Glomerular visceral epithelial cell (primary cell): ENCODE measurements around the gene COBLL1.

Experiments
- DNase-seq: peaks from one replicate; pipeline ENCODE4 v3.0.0-alpha.2; 2016; ENCODE audit errors: extremely low spot score

Gene COBLL1

DNA sequence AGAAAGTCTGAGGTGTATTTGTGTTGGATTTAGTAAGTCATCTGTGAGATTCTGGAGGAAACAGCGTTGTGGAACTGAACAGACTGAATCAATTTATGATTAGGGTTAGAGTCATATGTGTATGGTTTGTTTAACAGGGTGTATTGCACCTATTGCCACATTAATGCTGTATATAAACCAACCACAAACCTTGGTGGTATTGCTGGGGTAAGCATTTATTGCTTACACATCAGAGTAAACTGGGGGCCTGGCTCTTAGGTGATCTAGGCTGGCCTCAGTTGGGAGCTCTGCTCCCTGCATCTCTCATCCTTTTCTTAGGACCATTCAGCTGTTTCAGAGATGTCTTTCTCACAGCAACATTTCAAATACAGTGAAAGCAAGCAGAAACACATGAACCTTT lies 160.6 kb downstream of the COBLL1 start:
- DNase-seq, result no peak

- DNase-seq, result no peak
Measured at GRCh38 chr2:164678631-164679149, 162.9 kb downstream of the COBLL1 start.

- DNase-seq, result no peak
Measured at GRCh38 chr2:164677733-164678132, 163.9 kb downstream of the COBLL1 start.

DNA sequence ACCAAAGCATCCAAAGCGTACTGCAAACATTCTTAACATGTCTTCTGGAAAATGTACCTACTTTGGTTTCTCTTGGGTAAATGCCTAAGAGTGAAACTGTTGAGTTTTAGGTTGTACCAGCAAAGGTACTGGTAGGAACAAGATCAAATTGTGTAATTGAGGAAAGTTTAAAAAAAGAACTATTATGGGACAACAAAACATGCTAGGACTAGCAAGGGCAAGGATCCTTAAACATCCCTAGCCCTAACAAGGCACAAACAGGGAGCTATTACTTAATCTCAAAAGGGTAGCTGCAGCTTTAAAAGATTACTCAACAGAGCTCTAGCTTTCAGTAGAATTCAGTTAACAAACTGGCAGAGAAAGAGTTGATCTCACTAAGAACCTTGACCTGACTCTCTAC lies 164.4 kb downstream of the COBLL1 start:
- DNase-seq, result no peak

- no peak for DNase-seq
Measured at GRCh38 chr2:164675687-164676086, 165.9 kb downstream of the COBLL1 start.

GRCh38 chr2:164675027-164675426 lies 166.6 kb downstream of the COBLL1 start:
- no peak for DNase-seq

GRCh38 chr2:164671664-164672396 lies 169.8 kb downstream of the COBLL1 start:
- no peak for DNase-seq

DNA sequence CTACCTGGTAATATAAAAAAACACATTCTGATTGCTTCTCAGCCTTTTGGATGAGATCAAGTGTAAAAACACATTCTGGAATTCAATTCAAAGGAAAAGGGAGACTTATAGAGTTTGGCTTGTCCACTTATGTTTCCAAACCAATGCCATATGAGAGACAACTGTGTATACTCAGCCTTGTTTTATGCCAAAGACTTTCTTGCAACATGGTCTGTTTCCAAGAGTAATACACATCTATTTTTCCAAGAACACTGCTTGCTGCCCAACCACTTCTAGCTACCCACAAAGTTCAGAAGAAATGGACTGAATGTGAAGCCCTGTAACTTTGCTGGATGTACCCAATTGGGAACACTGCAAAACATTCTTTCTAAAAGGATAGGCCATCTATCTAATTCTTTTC lies 172.3 kb downstream of the COBLL1 start:
- no peak for DNase-seq

DNA sequence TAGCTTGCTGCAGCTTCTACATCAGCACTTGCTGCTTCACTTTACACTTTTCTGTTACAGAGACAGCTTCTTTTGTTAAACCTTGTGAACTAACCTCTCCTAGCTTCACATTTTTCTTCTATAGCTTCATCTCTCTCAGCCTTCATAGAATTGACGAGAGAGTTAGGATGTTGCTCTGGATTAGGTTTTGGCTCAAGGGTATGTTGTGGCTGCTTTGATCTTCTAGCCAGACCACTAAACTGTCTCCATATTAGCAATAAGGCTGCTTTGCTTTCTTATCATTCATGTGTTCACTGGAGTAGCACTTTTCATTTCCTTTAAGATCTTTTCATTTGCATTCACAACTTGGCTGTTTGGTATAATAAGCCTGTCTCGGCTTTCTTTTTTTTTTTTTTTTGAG lies 174.1 kb downstream of the COBLL1 start:
- no peak for DNase-seq

DNA sequence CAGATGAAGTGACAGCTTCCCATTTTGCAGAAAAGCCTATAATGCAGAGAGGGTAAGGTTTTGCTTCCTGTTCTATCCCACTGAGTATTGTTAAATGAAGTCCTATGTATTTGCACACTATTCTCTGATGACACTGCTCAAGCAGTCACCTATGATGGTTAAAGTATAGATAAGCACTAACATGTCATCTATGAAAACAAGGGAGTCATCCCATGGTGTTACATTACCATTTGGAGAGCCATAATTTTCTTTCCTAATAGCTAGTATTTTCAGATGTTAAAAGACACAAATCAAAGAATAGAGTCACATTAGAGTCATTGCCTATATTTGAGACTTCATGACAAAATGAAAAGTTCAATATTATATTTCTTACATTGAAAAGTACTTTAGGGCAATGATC lies 177.6 kb downstream of the COBLL1 start:
- no peak for DNase-seq

- DNase-seq, result no peak
Measured at GRCh38 chr2:164662868-164663631, 178.6 kb downstream of the COBLL1 start.

DNA sequence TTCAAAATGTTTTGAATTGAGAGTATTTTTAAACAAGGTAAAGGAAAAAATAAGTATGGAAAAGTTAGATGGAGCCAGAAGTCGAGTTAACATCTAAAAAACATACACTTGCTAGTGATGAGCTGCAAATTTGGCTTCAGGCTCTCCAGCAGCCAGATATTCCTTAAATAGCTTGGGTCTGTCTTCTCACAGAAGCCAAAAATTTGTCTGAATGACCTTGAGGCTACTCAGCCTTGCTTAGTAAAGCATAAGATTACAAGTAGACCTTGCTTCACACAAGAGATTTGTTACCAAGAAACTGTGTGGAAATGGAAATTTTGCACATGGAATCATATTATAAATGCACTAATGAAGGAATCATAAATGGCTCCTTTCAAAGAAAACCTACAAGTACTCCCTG lies 179.6 kb downstream of the COBLL1 start:
- no peak for DNase-seq

DNA sequence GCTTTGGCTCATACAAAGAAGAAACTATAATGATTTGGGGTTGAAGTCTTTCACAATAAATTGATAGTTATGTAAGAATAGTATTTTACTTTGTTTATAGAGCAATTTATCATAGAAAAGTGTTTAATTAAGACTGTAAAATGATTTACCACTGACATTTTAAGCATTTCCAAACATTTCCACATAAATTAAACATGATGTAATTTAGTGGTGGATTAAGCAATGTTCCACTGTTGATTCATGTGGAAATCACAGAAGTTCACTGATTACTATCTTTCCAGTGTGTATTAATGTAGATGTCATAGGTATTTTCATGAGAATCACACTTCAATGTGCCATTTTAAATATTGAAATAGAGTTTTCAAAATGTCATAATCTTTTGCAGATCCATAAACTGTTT lies 180.3 kb downstream of the COBLL1 start:
- no peak for DNase-seq

DNA sequence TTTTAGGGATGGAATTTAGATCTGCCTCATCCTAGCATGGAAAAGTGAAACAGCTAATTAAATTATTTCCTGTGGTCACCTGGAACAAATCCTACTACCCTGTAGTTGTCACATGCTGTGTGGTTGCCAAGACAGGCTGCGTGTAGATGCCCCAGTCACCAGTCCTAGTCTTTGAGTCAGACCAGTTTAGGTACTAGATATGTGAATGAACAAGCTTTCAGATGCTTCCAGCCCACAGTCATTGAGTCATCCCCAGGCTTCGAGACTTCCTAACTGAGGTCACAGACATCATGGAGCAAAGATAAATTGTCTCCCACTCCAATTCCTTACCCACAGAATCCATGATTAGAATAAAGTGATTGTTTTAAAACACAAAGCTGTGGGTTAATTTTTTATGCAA lies 184.5 kb downstream of the COBLL1 start:
- peak; percentile 85 for DNase-seq

- peak; percentile 23 for DNase-seq
Measured at GRCh38 chr2:164655750-164656149, 185.9 kb downstream of the COBLL1 start.

DNA sequence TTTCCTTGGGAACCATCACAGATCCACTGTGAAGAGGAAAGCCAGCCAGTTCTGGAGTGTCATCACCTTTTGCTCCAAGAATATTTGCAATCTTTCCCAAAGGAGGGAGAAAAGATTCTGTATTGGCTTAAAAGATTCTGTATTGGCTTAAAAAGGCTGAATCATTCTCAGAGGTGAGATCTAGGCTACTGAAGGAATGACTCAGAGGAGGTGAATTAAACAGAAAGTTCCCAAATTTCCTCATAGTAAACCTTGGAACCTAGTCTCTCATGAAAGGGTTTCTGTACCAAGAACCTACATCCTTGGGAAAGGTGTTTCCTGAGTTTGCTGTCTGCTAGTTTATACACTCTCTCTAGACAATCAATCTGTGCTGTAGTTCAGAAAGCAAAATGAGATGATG lies 186.3 kb downstream of the COBLL1 start:
- no peak for DNase-seq

GRCh38 chr2:164651361-164651760 lies 190.3 kb downstream of the COBLL1 start:
- no peak for DNase-seq

DNA sequence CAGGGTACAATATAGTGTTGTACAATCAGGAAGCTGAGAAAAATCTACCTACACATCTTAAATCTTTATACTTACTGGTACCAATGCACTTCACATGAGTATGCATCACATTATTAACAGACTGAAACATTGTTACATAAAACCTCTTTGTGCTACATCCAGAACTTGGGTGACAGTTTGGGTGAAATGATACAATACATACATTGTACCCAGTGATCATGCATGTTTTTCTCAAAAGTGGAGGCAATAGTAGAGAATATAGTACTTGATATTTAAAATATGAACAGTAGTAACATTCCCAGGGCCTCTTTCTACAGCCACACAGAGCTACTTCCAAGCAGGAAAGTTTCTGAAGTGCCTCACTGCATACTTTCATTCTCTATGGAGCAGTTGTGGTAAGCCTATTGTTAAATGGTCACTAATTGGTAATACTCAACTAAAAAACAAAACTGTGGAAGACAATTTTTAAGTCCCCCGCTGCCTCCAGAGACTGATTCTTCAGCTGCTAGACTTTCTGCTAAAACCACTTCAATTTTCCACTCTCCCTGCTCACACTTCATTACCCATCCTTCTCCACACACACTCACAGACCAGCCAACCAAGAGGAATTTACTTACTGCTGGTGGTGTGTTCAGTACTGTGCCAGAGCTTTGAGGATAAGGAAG lies 197.5 kb downstream of the COBLL1 start:
- peak; percentile 92 for DNase-seq

GRCh38 chr2:164642946-164643555 lies 198.6 kb downstream of the COBLL1 start:
- no peak for DNase-seq

- no peak for DNase-seq
Measured at GRCh38 chr2:164642268-164642667, 199.4 kb downstream of the COBLL1 start.
